Measurements from ENCODE around the gene CD27.
"Not testable (repeated sequence)": the region's sequence is repeated elsewhere in the genome, so short reads cannot be mapped to it uniquely, and the experiment has no call there.

The CD27 gene
- total RNA-seq: 34.8 to 43.5 reads per million in 2 donors

DNA sequence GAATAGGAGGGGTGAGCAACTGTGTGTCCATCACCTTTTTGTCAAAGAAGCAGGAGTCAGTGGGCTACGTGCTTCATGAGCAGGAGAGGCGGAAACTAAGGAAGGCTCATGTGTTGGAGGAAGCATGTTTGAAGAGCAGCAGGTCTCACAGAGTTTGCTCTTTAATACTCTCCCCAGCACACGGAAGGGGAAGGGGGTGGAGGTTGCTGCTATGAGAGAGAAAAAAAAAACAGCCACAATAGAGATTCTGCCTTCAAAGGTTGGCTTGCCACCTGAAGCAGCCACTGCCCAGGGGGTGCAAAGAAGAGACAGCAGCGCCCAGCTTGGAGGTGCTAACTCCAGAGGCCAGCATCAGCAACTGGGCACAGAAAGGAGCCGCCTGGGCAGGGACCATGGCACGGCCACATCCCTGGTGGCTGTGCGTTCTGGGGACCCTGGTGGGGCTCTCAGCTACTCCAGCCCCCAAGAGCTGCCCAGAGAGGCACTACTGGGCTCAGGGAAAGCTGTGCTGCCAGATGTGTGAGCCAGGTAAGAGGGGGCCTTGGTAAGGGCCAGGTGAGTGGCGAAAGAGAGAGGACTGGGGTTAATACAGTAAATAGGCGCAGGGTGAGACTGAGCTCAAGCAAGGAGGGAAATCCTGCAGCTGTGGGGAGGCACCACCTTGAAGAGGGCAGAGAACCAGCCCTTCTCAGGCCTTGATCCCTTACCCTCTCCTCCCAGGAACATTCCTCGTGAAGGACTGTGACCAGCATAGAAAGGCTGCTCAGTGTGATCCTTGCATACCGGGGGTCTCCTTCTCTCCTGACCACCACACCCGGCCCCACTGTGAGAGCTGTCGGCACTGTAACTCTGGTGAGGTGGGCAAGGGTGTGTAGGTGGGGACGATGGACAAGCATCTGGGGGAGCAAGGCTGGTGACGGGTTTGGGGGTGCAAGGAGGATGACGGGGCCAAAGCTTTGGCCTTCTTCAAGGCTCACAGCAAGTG lies at the start of gene CD27:
CD27 (plus strand) TSS at position 252 of the 985 bp plus-strand sequence; CDS start at position 393, 141 bp downstream.
- DNase-seq: no peak

DNA sequence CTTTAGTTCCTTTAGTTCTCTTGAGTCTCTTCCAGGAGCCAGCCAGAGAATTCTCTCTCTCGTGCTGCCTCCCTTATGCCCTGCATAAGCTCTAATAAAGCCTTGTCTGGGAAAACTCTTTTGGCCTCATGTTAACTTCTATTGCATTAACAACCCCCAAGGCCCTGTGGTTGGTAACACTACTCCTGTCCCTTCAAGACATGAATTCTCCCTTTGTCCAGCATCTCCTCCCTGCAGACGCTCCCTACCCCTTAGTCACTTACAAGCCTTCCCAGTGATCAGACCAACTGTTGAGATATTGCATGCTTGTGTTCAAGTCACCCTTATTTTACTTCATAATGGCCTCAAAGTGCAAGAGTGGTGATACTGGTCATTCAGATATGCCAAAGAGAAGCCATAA lies 48.7 kb upstream of the CD27 start:
- no peak for DNase-seq

DNA sequence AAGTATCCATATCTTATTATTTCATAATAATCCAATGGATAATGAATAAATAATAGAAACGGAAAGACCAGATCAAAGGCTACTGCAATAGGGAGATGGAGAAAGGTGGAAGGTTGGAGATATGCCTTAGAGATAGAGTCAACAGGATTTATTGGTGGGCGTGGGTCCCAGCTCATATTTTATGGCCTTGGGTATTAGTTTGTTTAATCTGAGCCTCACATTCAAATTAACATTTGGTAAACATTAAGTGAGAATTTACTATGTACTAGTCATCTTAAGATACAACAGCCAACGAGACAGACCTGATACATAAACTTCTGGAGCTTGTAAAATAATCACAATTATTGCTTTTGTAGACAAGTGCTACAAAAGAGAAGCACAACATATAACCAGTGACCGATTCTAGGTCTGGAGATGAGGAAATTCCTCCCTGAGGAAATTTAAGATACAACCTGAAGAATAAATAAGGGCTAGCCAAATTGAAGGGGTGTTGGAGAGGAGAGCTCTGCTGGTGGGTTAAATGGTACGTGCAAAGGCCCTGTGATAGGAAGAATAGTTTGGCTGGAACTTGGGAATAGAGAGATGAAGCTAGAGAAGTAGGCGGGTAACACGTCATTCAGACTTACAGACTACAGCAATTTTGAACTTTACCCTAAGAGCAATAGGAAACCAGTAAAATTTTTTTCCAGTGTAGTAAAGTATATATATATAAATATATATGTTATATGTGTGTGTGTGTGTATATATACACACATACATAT lies 44.7 kb upstream of the CD27 start:
- DNase-seq: no peak

DNA sequence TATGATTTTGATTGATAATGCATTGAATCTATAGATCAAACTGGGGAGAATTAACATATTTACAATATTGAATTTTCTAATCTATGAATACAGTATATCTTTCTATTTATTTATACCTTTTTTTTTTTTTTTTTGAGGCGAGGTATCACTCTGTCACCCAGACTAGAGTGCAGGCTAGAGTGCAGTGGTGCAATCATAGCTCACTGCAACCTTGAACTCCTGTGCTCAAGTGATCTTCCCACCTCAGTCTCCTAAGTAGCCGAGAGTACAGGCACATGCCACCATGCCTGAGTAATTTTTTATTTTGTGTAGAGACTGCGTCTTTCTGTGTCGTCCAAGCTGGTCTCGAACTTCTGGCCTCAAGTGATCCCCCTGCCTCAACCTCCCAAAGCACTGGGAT lies 40.4 kb upstream of the CD27 start:
- no peak for DNase-seq

DNA sequence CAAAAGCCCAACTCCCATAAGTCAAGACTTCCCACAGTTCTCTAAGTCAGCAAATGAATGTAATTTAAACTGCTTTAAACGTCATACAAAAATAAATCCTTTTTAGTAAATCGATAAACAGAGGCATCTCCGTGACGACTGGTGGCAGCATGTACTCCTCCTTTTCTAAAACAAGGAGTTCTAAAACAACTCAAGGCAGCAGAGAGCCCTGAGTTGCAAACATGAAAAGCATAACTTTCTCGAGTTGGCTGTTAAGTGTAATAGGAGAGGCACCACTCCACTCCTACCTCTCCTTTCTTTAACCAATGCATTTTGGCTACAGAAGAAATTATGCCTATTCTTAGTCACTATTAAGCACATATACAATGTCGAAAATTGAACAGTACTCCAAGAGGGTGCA lies 38.8 kb upstream of the CD27 start:
- DNase-seq: no peak

- DNase-seq: no peak
Observed at GRCh38 chr12:6407236-6407954, 37.4 kb upstream of the CD27 start.

DNA sequence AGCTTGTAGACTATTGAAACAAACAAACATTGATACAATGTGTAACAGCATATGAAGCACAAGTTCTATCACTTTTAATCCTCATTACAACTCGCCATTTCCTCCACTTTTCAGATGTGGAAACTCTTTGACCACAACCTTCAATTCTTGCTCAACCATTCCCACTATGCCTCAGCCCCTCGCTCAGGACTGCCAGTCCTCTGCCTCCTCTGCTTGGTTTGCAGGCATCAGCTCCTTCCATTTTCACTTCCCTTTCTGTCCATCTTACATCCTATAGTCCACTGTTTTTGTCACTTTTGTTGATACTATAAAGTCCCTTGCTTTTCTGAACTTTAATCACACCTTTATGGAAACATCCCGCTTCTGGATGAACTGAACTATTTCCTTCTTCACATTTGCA lies 28.2 kb upstream of the CD27 start:
- no peak for DNase-seq

- no peak for DNase-seq
Observed at GRCh38 chr12:6418796-6419195, 26.0 kb upstream of the CD27 start.

- no peak for DNase-seq
Observed at GRCh38 chr12:6420364-6420763, 24.4 kb upstream of the CD27 start.

- DNase-seq: peak; percentile 62
Observed at GRCh38 chr12:6423267-6424007, 21.3 kb upstream of the CD27 start.

DNA sequence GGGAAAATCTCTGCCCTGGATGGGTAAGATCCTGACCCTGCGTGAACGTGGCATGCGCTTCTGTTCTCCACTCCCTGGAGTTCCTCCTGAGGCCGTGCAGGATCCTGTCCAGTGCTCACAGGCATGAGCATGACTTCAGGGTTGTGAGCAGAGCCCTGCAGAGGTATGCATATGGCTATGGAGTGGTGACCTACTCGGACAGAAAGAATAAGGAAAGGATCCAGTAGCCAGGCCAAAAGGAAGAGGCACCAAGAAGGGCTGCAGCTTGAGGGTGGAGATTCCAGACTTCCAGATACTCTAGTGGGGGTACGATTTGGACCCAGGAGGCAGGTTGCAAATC lies 20.8 kb upstream of the CD27 start:
- no peak for DNase-seq

DNA sequence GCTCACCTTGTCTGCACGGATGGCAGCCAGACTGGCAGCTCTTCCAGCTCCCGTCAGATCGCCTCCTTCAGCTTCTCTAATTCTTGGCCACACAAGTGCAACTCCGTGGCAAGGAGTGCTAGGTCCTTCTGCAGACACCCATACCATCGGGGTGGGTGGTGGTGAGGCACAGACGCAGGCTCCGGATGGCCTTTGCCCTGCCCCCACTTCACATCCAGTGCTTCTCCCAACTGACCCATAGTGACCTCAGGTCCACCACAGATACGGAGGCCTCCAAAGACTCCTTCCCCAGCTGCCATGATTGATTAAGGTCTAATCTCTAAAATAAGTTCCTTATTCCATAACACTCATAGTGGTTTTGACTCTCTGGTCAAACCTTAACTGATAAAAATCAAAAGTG lies 19.9 kb upstream of the CD27 start:
- no peak for DNase-seq

DNA sequence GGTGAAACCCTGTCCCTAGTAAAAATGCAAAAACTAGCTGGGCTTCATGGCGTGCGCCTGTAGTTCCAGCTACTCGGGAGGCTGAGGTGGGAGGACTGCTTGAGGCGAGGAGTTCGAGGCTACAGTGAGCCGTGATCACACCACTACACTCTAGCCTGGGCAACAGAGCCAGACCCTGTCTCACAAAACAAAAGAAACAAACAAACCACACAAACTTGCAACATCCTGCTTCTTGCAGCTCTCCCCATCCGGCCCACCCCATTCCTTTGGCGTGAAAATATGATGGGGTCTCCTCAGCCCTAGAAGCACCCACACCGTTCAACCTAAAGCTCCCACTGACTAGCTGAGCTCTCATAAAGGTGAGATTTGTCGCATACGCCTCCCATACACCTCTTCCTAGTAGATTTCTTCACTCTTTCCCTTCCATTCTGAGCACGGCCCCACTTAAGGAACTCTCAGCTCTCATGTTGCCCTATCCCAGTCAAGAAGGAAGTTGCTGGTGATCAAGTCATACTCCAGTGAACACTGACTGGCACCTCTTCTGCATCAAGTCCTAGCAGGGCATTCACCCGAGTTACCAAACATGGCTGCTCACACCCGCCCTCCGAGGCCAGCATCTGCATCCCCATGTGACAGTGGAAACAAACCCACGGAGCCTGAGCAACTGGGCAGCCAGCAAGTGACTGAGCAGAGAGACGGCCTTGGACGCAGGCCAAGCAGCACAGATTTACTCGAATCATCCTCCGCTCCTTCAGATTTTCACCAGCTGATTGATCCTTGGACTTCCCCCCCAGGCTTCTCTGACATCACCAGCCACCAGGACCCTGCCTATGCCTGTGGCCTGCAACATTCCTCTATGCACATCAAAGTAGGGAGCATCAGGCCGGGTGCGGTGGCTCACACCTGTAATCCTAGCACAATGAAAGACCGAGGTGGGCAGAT lies 18.9 kb upstream of the CD27 start:
- DNase-seq: no peak

GRCh38 chr12:6426882-6427671 lies 17.7 kb upstream of the CD27 start:
- DNase-seq: peak; percentile 51

DNA sequence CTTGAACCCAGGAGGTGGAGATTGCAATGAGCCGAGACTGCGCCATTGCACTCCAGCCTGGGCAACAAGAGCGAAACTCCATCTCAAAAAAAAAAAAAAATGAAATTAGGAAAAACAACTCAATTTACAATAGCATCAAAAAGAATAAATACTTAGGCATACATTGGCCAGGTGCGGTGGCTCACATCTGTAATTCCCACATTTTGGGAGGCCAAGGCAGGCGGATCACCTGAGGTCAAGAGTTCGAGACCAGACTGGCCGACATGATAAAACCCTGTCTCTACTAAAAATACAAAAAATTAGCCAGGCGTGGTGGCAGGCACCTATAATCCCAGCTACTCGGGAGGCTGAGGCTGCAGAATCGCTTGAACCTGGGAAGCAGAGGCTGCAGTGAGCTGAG lies 17.0 kb upstream of the CD27 start:
- DNase-seq: not testable (repeated sequence)

DNA sequence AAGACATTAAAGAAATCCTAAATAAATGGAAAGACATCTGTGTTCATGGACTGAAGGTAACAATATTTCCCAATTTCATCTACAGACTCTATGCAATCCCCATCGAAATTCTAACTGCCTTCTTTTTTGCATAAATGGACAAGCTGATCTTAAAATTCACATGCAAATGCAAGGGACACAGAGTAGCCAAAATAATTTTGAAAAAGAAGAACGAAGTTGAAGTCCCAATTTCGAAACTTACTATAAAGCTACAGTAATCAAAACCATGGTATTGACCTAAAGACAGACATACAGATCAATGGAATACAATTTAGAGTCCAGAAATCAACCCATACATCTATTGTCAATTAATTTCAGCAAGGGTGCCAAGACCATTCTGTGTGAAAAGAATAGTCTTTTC lies 16.4 kb upstream of the CD27 start:
- no peak for DNase-seq

GRCh38 chr12:6430124-6430989 lies 14.4 kb upstream of the CD27 start:
- DNase-seq: no peak

DNA sequence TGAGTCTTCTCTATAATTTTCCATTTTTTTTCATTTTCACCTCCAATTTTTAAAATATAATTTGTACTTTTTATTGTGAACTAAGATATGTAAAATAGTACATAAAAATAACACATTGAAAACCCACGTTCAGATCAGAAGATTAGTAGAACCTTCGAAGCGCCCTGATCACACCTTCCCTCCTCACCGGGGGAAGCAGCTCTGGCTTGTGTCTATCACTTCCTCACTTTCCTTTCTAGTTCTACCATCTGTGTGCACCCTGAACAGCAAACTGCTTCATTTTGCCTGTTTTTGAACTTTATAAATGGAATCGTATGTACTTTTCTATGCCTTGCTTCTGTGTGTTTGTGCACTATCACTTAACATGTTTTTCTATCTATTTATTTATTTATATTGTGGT lies 11.8 kb upstream of the CD27 start:
- DNase-seq: no peak

Data from T-helper 9 cell (primary cell).